Natural killer cell (primary cell): Measurements from ENCODE around the gene LIN9. TPM values are rescaled to one million over a fixed set of nuclear protein-coding genes. Genes with fewer than 3 reads are reported as not detected.

Source experiments
- ATAC-seq, 3 donors: fragments of 150-1000 bp in 2 of 3; fragments of 200-7000 bp in 1 of 3; cut with Tn5 transposase; 1 replicate in 1 of 3; 2 replicates in 2 of 3; pipeline ENCODE4 v1.10.0; 2021; ENCODE audit warnings: mild to moderate bottlenecking in 2 of 3, moderate library complexity in 2 of 3
- DNase-seq, 2 donors: peaks; one replicate each; pipeline versions ENCODE4 v3.0.0 to v3.0.0-alpha.2; 2013 to 2021; ENCODE audit warnings: mixed read lengths in 1 of 2
- H3K27ac ChIP-seq: one replicate; pipeline ENCODE4 v1.5.1; 2013; ENCODE audit warnings: mild to moderate bottlenecking, low read length
- H3K27me3 ChIP-seq: one replicate; pipeline ENCODE4 v1.6.1; 2013; ENCODE audit warnings: low read length; ENCODE audit not compliant: control insufficient read depth, insufficient read depth
- H3K36me3 ChIP-seq: one replicate; pipeline ENCODE4 v1.6.1; 2013; ENCODE audit warnings: low read length; ENCODE audit not compliant: control insufficient read depth, insufficient read depth
- H3K4me1 ChIP-seq: one replicate; pipeline ENCODE4 v1.6.1; 2013; ENCODE audit warnings: low read length; ENCODE audit not compliant: control insufficient read depth, insufficient read depth
- H3K4me3 ChIP-seq: one replicate; pipeline ENCODE4 v1.5.1; 2013; ENCODE audit warnings: low read length
- H3K9me3 ChIP-seq: one replicate; pipeline ENCODE4 v1.6.1; 2013; ENCODE audit warnings: low read length; ENCODE audit not compliant: control insufficient read depth, insufficient read depth
- H3K27ac Mint-ChIP-seq, 2 donors: one replicate each; pipeline ENCODE4 v1.8.0; 2022; ENCODE audit warnings: mild to moderate bottlenecking in 2 of 2, mixed read lengths in 2 of 2, moderate library complexity in 1 of 2
- H3K27me3 Mint-ChIP-seq, 2 donors: one replicate each; pipeline ENCODE4 v1.8.0; 2022; ENCODE audit warnings: low read depth in 2 of 2, mixed read lengths in 2 of 2
- H3K36me3 Mint-ChIP-seq: one replicate; pipeline ENCODE4 v1.8.0; 2022; ENCODE audit warnings: mixed read lengths
- H3K4me1 Mint-ChIP-seq, 2 donors: one replicate each; pipeline ENCODE4 v1.8.0; 2022; ENCODE audit warnings: mixed read lengths in 2 of 2
- H3K4me3 Mint-ChIP-seq: one replicate; pipeline ENCODE4 v1.8.0; 2022; ENCODE audit warnings: mild to moderate bottlenecking, moderate library complexity, mixed read lengths
- H3K9me3 Mint-ChIP-seq, 2 donors: one replicate each; pipeline ENCODE4 v1.8.0; 2022; ENCODE audit warnings: mixed read lengths in 2 of 2
- WGBS: methylation state at CpG from one replicate; pipeline ENCODE4 v1.1.7; 2013; ENCODE audit warnings: missing lambda C conversion rate; ENCODE audit not compliant: insufficient coverage; 5-methylcytosine and 5-hydroxymethylcytosine counted together
- intact Hi-C: fragments of 100-400 bp; cut with micrococcal nuclease; formaldehyde crosslinking; loops from one replicate; pipeline ENCODE4 v1.14.2; 2022
- total RNA-seq, 4 donors: library from RNA; stranded (reverse); fragments of 120-200 nt in 1 of 4; gene quantifications; one replicate each; pipeline versions ENCODE4 v1.2.3 to v1.2.4, GENCODE V29; 2013 to 2022
- TF ChIP-seq, protein P1 (sequence below): fragments of 200-600 bp; IDR thresholded peaks from one replicate; pipeline ENCODE4 v1.8.0; 2022; ENCODE audit warnings: antibody characterized with exemption

LIN9 gene
- total RNA-seq, 3 donors from 2014 or later (not counting 1 experiment from before 2014, with no cell fraction given), result 1.3 to 2.9 (median 2.4) TPM

DNA sequence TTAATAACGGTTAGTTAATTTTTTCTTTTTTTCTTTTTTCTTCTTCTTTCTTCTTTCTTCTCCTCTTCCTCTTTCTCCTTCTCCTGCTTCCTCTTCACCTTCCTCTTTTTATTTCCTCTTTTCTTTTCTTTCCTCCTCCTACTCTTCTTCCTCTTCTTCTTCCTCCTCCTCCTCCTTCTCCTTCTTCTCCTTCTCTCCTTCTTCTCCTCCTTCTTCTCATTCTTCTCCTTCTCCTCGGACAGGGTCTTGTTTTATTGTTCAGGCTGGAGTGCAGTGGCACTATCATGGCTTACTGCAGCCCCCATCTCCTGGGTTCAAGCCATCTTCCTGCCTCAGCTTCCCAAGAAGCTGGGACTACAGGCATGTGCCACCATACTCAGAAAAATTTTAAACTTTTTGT is 109.0 kb downstream of the LIN9 start:
- no peaks in the 10 kb centered on the region for H3K9me3 ChIP-seq
- no peak for ATAC-seq
- 76% methylated on average over 2 of the region's 2 CpGs for WGBS
- H3K4me3 ChIP-seq, result no peak overlapping the region
- peaks cover 0 to 16% of the 10 kb centered on the region in 2 donors for H3K27me3 Mint-ChIP-seq
- H3K27ac Mint-ChIP-seq, result no peak overlapping the region
- H3K36me3 Mint-ChIP-seq, result no peaks in the 10 kb centered on the region
- H3K4me1 Mint-ChIP-seq, result peaks cover 0 to 5% of the 10 kb centered on the region in 2 donors
- no peaks in the 10 kb centered on the region for H3K9me3 Mint-ChIP-seq
- no peaks in the 10 kb centered on the region for H3K36me3 ChIP-seq
- no peak overlapping the region for H3K27ac ChIP-seq
- H3K4me3 Mint-ChIP-seq, result no peak overlapping the region
- H3K4me1 ChIP-seq, result no peaks in the 10 kb centered on the region
- TF ChIP-seq, protein P1, sequence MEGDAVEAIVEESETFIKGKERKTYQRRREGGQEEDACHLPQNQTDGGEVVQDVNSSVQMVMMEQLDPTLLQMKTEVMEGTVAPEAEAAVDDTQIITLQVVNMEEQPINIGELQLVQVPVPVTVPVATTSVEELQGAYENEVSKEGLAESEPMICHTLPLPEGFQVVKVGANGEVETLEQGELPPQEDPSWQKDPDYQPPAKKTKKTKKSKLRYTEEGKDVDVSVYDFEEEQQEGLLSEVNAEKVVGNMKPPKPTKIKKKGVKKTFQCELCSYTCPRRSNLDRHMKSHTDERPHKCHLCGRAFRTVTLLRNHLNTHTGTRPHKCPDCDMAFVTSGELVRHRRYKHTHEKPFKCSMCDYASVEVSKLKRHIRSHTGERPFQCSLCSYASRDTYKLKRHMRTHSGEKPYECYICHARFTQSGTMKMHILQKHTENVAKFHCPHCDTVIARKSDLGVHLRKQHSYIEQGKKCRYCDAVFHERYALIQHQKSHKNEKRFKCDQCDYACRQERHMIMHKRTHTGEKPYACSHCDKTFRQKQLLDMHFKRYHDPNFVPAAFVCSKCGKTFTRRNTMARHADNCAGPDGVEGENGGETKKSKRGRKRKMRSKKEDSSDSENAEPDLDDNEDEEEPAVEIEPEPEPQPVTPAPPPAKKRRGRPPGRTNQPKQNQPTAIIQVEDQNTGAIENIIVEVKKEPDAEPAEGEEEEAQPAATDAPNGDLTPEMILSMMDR, result no peak
- intact Hi-C loops, result loop anchor here (5.0 kb wide), 1 partner anchor 133 kb away; no protein-coding TSS in a partner anchor
- DNase-seq, result no peak
- no peaks in the 10 kb centered on the region for H3K27me3 ChIP-seq

DNA sequence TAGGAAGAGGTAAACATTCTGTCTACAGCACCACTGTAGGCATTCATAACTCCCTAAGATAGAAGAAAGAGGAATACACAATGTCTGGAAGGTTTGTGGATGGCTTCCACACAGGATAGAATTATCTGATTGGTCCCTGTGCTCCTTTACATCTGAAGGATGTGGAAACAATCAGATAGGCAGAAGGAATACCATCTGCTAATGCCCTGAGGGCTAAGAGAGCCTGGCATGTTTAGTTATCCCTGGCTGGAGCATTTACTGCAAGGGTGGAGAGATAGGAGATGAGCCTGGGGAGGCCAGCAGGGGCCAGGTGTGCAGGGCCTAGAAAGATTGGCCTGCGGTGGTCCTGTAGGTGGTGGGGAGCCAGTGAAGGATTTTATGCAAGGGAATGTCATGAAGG is 113.8 kb downstream of the LIN9 start:
- no peaks in the 10 kb centered on the region for H3K36me3 ChIP-seq
- H3K4me3 Mint-ChIP-seq, result no peak overlapping the region
- TF ChIP-seq, protein P1, result no peak

DNA sequence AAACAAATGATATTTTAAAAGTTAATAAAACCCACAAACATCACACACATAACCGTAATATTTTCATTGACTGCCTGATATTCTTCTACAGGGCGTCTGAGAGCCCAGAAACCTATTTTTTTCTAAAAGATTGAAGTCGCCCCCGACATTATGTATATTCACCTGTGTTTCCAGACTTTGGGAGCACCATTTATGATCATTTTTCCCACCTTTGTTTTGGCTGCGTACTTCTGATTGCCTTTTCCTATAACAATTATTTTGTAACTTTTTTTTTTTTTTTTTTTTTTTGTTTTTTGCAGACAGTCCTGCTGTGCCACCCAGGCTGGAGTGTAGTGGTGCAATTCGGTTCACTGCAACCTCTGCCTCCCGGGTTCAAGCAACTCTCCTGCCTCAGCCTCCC is 121.6 kb downstream of the LIN9 start:
- no peaks in the 10 kb centered on the region for H3K9me3 ChIP-seq
- Mint-ChIP-seq H3K4me3 (peak overlapping the region; percentile 91), H3K9me3 (no peaks in the 10 kb centered on the region), H3K27me3 (no peaks in the 10 kb centered on the region), H3K36me3 (no peaks in the 10 kb centered on the region), H3K4me1 (peaks cover 30 to 33% of the 10 kb centered on the region in 2 donors), H3K27ac (peak overlapping the region; percentile 91 to 92)
- TF ChIP-seq, protein P1, result no peak
- ATAC-seq, result no peak
- no peak overlapping the region for H3K27ac ChIP-seq
- 86% methylated on average over 7 of the region's 7 CpGs for WGBS
- peaks cover 24% of the 10 kb centered on the region for H3K4me1 ChIP-seq
- no peaks in the 10 kb centered on the region for H3K36me3 ChIP-seq
- H3K27me3 ChIP-seq, result no peaks in the 10 kb centered on the region
- DNase-seq, result no peak
- intact Hi-C loops, result loop anchor here (2.0 to 10.0 kb wide), 4 partner anchors 65 to 723 kb away; partner anchors contain the start of genes LIN9 and PARP1
- no peak overlapping the region for H3K4me3 ChIP-seq

More for the DNA sequence above, 113.8 kb downstream of the LIN9 start:
- Mint-ChIP-seq H3K27ac (no peak overlapping the region), H3K27me3 (peaks cover 0 to 11% of the 10 kb centered on the region in 2 donors), H3K4me1 (peaks cover 0 to 5% of the 10 kb centered on the region in 2 donors), H3K36me3 (no peaks in the 10 kb centered on the region), H3K9me3 (no peaks in the 10 kb centered on the region)
- Histone ChIP-seq H3K4me1 (no peaks in the 10 kb centered on the region), H3K27ac (no peak overlapping the region), H3K4me3 (no peak overlapping the region), H3K9me3 (no peaks in the 10 kb centered on the region), H3K27me3 (no peaks in the 10 kb centered on the region)
- intact Hi-C loops, result loop anchor here (5.0 kb wide), 1 partner anchor 128 kb away; no protein-coding TSS in a partner anchor
- ATAC-seq (no peak), DNase-seq (no peak)
- 96% methylated on average over 1 of the region's 1 CpG for WGBS

DNA sequence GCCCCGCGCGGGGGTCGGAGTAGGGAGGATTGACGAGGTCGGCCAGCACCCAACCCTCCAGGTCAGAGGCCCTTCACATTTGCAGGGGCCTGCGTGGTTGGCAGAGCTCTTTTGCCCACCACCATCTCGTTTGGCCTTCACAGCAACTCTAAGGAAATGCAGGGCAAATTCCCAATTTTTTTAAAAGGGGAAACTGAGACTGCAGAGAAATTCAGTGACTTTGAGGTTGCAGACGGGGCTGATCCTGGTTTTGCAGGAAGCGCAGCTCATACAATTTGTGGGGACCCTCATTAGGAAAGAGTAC is 122.0 kb downstream of the LIN9 start:
- H3K9me3 Mint-ChIP-seq, result no peaks in the 10 kb centered on the region
- ATAC-seq (no peak), DNase-seq (no peak)
- no peaks in the 10 kb centered on the region for H3K27me3 Mint-ChIP-seq
- H3K27ac ChIP-seq, result peak overlapping the region; percentile 93
- H3K4me3 ChIP-seq, result peak overlapping the region; percentile 93
- H3K4me1 ChIP-seq, result peaks cover 28% of the 10 kb centered on the region
- intact Hi-C loops, result loop anchor here (2.0 to 10.0 kb wide), 4 partner anchors 64 to 722 kb away; partner anchors contain the start of genes LIN9 and PARP1
- peak overlapping the region; percentile 91 for H3K4me3 Mint-ChIP-seq
- H3K4me1 Mint-ChIP-seq, result peaks cover 35 to 37% of the 10 kb centered on the region in 2 donors
- H3K27ac Mint-ChIP-seq, result peak overlapping the region; percentile 91 to 92
- no peaks in the 10 kb centered on the region for H3K36me3 Mint-ChIP-seq
- WGBS, result 9% methylated on average over 10 of the region's 10 CpGs
- no peaks in the 10 kb centered on the region for H3K9me3 ChIP-seq
- H3K27me3 ChIP-seq, result no peaks in the 10 kb centered on the region
- no peaks in the 10 kb centered on the region for H3K36me3 ChIP-seq
- TF ChIP-seq, protein P1, result no peak
